Prostate gland (tissue), 2 donors: ENCODE results near the gene ANKS4B. TPM values are rescaled to one million over a fixed set of nuclear protein-coding genes. Genes with fewer than 3 reads are reported as not detected.
"Not testable (repeated sequence)": the region's sequence is repeated elsewhere in the genome, so short reads cannot be mapped to it uniquely, and the experiment has no call there.

Experiments used
- DNase-seq: peaks from one replicate; pipeline ENCODE4 v3.0.0-alpha.2; 2019; ENCODE audit warnings: low spot score
- H3K27ac ChIP-seq, 2 donors: fragments of 200-600 bp; sonication (generic); 2 replicates each; pipeline ENCODE4 v1.5.1; 2017 to 2019
- H3K27me3 ChIP-seq: fragments of 200-600 bp; sonication (generic); replicated peaks from 2 replicates; pipeline ENCODE4 v1.5.1; 2019; ENCODE audit not compliant: insufficient read depth
- H3K36me3 ChIP-seq, 2 donors: fragments of 200-600 bp; sonication (generic); 1 replicate in 1 of 2; 2 replicates in 1 of 2; pipeline versions ENCODE4 v1.5.1 to v1.8.1; 2017 to 2019
- H3K4me1 ChIP-seq: fragments of 200-600 bp; sonication (generic); replicated peaks from 2 replicates; pipeline ENCODE4 v1.5.1; 2019
- H3K4me3 ChIP-seq, 2 donors: fragments of 200-600 bp; sonication (generic); 2 replicates each; pipeline ENCODE4 v1.5.1; 2017 to 2019
- H3K9me3 ChIP-seq: fragments of 200-600 bp; sonication (generic); 2 replicates; pipeline ENCODE4 v1.5.1; 2017
- CTCF ChIP-seq, 4 experiments: fragments of 200-600 bp in 2 of 4; fragments of 450-650 bp in 2 of 4; sonication (generic) in 2 of 4; IDR thresholded peaks; 1 replicate in 3 of 4; 2 replicates in 1 of 4; pipeline ENCODE4 v1.5.1; 2016 to 2019; ENCODE audit warnings: antibody characterized with exemption in 4 of 4, mild to moderate bottlenecking in 2 of 4, moderate library complexity in 2 of 4
- POLR2A ChIP-seq: fragments of 450-650 bp; IDR thresholded peaks from one replicate; pipeline ENCODE4 v1.6.1; 2016; ENCODE audit warnings: antibody characterized with exemption, mild to moderate bottlenecking
- POLR2AphosphoS5 ChIP-seq: sonication (generic); formaldehyde crosslinking; IDR thresholded peaks from one replicate; pipeline ENCODE4 v1.6.1; 2017; ENCODE audit warnings: antibody characterized with exemption
- WGBS: methylation state at CpG from one replicate; pipeline ENCODE4 v1.1.5; 2018; 5-methylcytosine and 5-hydroxymethylcytosine counted together
- intact Hi-C: fragments of 100-400 bp; cut with DNase I; formaldehyde crosslinking; loops from one replicate; pipeline ENCODE4 v1.14.2; 2022
- total RNA-seq, 2 donors: library from RNA; depleted of rRNA; stranded (reverse); fragments of >200 nt; gene quantifications; one replicate each; pipeline ENCODE4 v1.1.0, GENCODE V29; 2016

The ANKS4B gene
- total RNA-seq, 2 donors from 2014 or later, result not detected

GRCh38 chr16:21235199-21235585, 1.7 kb downstream of the ANKS4B start:
- H3K4me3 ChIP-seq, result no peak overlapping the region
- no peak overlapping the region for H3K27ac ChIP-seq
- WGBS, result 86% methylated on average over 3 of the region's 3 CpGs
- DNase-seq, result no peak
- TF ChIP-seq POLR2AphosphoS5 (no peak), CTCF (IDR thresholded peaks at IDR 0.05) (no peak), POLR2A (no peak)
- intact Hi-C loops, result no loop called here
- no peaks in the 10 kb centered on the region for H3K36me3 ChIP-seq
- H3K4me1 ChIP-seq, result no peaks in the 10 kb centered on the region
- no peaks in the 10 kb centered on the region for H3K9me3 ChIP-seq
- H3K27me3 ChIP-seq, result no peaks in the 10 kb centered on the region

- H3K4me1 ChIP-seq, result no peaks in the 10 kb centered on the region
- no peaks in the 10 kb centered on the region for H3K27me3 ChIP-seq
- no peak overlapping the region for H3K4me3 ChIP-seq
- DNase-seq, result no peak
- no peaks in the 10 kb centered on the region for H3K9me3 ChIP-seq
- TF ChIP-seq POLR2A (no peak), CTCF (IDR thresholded peaks at IDR 0.05) (no peak), POLR2AphosphoS5 (no peak)
- intact Hi-C loops, result no loop called here
- no peaks in the 10 kb centered on the region for H3K36me3 ChIP-seq
- no peak overlapping the region for H3K27ac ChIP-seq
- 93% methylated on average over 5 of the region's 5 CpGs for WGBS
These were observed 3.3 kb downstream of the ANKS4B start for GRCh38 chr16:21236831-21237230.

- Histone ChIP-seq H3K36me3 (no peaks in the 10 kb centered on the region), H3K4me3 (no peak overlapping the region), H3K27ac (no peak overlapping the region), H3K27me3 (no peaks in the 10 kb centered on the region), H3K9me3 (no peaks in the 10 kb centered on the region), H3K4me1 (no peaks in the 10 kb centered on the region)
- WGBS, result 75% methylated on average over 4 of the region's 4 CpGs
- TF ChIP-seq POLR2A, result no peak
- no peak for TF ChIP-seq POLR2AphosphoS5
- TF ChIP-seq CTCF (IDR thresholded peaks at IDR 0.05), result no peak
- no peak for DNase-seq
- intact Hi-C loops, result no loop called here
These were observed 6.1 kb downstream of the ANKS4B start for GRCh38 chr16:21239646-21240045.

GRCh38 chr16:21242756-21243155, 9.3 kb downstream of the ANKS4B start:
- DNase-seq, result no peak
- H3K9me3 ChIP-seq, result no peaks in the 10 kb centered on the region
- WGBS, result 2% methylated on average over 2 of the region's 2 CpGs
- TF ChIP-seq POLR2AphosphoS5, result no peak
- TF ChIP-seq CTCF (IDR thresholded peaks at IDR 0.05), result no peak
- no peak for TF ChIP-seq POLR2A
- H3K27me3 ChIP-seq, result no peaks in the 10 kb centered on the region
- H3K4me1 ChIP-seq, result no peaks in the 10 kb centered on the region
- H3K4me3 ChIP-seq, result no peak overlapping the region
- intact Hi-C loops, result no loop called here
- H3K27ac ChIP-seq, result no peak overlapping the region
- H3K36me3 ChIP-seq, result no peaks in the 10 kb centered on the region

GRCh38 chr16:21244518-21245215, 11.2 kb downstream of the ANKS4B start:
- Histone ChIP-seq H3K4me3 (no peak overlapping the region), H3K36me3 (no peaks in the 10 kb centered on the region), H3K27me3 (no peaks in the 10 kb centered on the region), H3K4me1 (no peaks in the 10 kb centered on the region), H3K27ac (peak overlapping the region; percentile 38 to 49), H3K9me3 (no peaks in the 10 kb centered on the region)
- 16% methylated on average over 7 of the region's 7 CpGs for WGBS
- TF ChIP-seq POLR2AphosphoS5, result no peak
- no peak for TF ChIP-seq CTCF (IDR thresholded peaks at IDR 0.05)
- no peak for TF ChIP-seq POLR2A
- DNase-seq, result no peak
- intact Hi-C loops, result no loop called here

- H3K4me1 ChIP-seq, H3K36me3 ChIP-seq, H3K27me3 ChIP-seq, H3K27ac ChIP-seq, DNase-seq, intact Hi-C loops, H3K9me3 ChIP-seq, H3K4me3 ChIP-seq: not testable (repeated sequence)
- WGBS, result 96% methylated on average over 4 of the region's 4 CpGs
These were observed 14.7 kb downstream of the ANKS4B start for GRCh38 chr16:21248179-21248578.
